ENCODE data around the gene HAT1. TPM values are rescaled to one million over a fixed set of nuclear protein-coding genes. Genes with fewer than 3 reads are reported as not detected.

HAT1 gene
- total and polyA plus RNA-seq, 2 of the 4 experiments (the other 2 are of a cell fraction), result 24.4 to 42.1 TPM

GRCh38 chr2:172031536-172031935 lies 109.3 kb downstream of the HAT1 start:
- Histone ChIP-seq H2AK9ac (replicated peaks; ENCODE audit: low read depth, low read length, poor library complexity) (no peak overlapping the region), H4K8ac (ENCODE audit: low read depth in 2 of 2, low read length in 2 of 2) (no peak overlapping the region), H3K27me3 (ENCODE audit: control insufficient read depth, insufficient read depth, low read length) (no peaks in the 10 kb centered on the region), H4K91ac (ENCODE audit: insufficient read depth, low read depth, low read length) (no peak overlapping the region), H3K9ac (ENCODE audit: low read depth, low read length) (no peak overlapping the region), H2AFZ (replicated peaks; ENCODE audit: low read length, poor library complexity) (no peak overlapping the region), H2BK20ac (ENCODE audit: low read depth, low read length) (no peak overlapping the region), H3K23ac (ENCODE audit: low read depth, low read length) (no peak overlapping the region), H3K18ac (ENCODE audit: low read depth, low read length) (no peak overlapping the region), H3K9me3 (ENCODE audit: control insufficient read depth, insufficient read depth, low read length) (no peaks in the 10 kb centered on the region), H3K79me1 (ENCODE audit: low read depth in 1 of 2, low read length in 2 of 2) (no peaks in the 10 kb centered on the region), H3K4ac (ENCODE audit: low read depth, low read length) (no peak overlapping the region), H3K4me3 (ENCODE audit: insufficient read depth, low read depth, low read length) (no peak overlapping the region), H3K36me3 (ENCODE audit: control insufficient read depth, insufficient read depth, low read length) (no peaks in the 10 kb centered on the region), H3K4me2 (ENCODE audit: low read depth, low read length) (no peak overlapping the region), H4K5ac (ENCODE audit: low read depth, low read length) (no peak overlapping the region), H3K14ac (replicated peaks; ENCODE audit: low read depth, low read length) (no peak overlapping the region), H2BK15ac (ENCODE audit: low read depth, low read length) (no peak overlapping the region), H3K27ac (ENCODE audit: insufficient read depth, low read length) (no peak overlapping the region), H4K20me1 (ENCODE audit: insufficient read depth, low read length) (no peaks in the 10 kb centered on the region), H3K4me1 (ENCODE audit: control insufficient read depth, insufficient read depth, low read length) (no peaks in the 10 kb centered on the region; the same call in 1 of the 2 replicates), H3K56ac (ENCODE audit: extremely low read depth, insufficient read depth, low read length) (no peak overlapping the region), H3K9me1 (ENCODE audit: insufficient read depth, low read length) (no peaks in the 10 kb centered on the region), H2AK5ac (ENCODE audit: low read depth, low read length) (no peak overlapping the region), H2BK120ac (ENCODE audit: low read depth, low read length) (no peak overlapping the region), H2BK5ac (ENCODE audit: low read depth, low read length, poor library complexity, severe bottlenecking) (no peak overlapping the region)
- in situ Hi-C loops (cut with MboI; ENCODE audit: low sequenced_read_pairs), result no loop called here
- CTCF ChIA-PET, result no interaction called here
- dilution Hi-C loops (cut with HindIII; ENCODE audit: low sequenced_read_pairs, unreplicated experiment), result no loop called here
- no peak for DNase-seq
- intact Hi-C loops (cut with micrococcal nuclease), result no loop called here
- POLR2A ChIA-PET (ENCODE audit: unreplicated experiment), result interaction anchor here (0.5 kb wide), 1 partner anchor 30 kb away, joined by 3 read pairs; no protein-coding TSS in a partner anchor
- TF ChIP-seq CHD1 (IDR thresholded peaks at IDR 0.05; ENCODE audit: low read depth, low read length), result no peak
- TF ChIP-seq NFE2L2 (IDR thresholded peaks at IDR 0.05; ENCODE audit: low read depth, low read length), result no peak
- TF ChIP-seq RFX5 (IDR thresholded peaks at IDR 0.05; ENCODE audit: low read depth, low read length), result no peak
- no peak for TF ChIP-seq RAD21 (IDR thresholded peaks at IDR 0.05; ENCODE audit: low read length)
- 82% methylated on average over 4 of the region's 4 CpGs; no CpG with 5 or more reads in 1 of the 2 experiments for WGBS, 2 experiments (ENCODE audit: extremely low coverage in 2 of 2, insufficient read length in 1 of 2)
- ATAC-seq (ENCODE audit: low read depth), result no peak
- BruUV-seq (replicated peaks), result no TSS peak

Other genes starting within 250 kb of the HAT1 start
- gene DYNC1I2, start 235.0 kb upstream of the HAT1 start, total RNA-seq (2012; rRNA removed), result 114 and 140 TPM in 2 replicates
- gene DYNC1I2, start 235.0 kb upstream of the HAT1 start, polyA plus RNA-seq (2012; rRNA removed), result 95.5 and 110 TPM in 2 replicates
- 17.6 and 23.6 TPM in 2 replicates for gene SLC25A12, start 28.2 kb upstream of the HAT1 start, total RNA-seq (2012; rRNA removed)
- gene SLC25A12, start 28.2 kb upstream of the HAT1 start, polyA plus RNA-seq (2012; rRNA removed), result 13.9 and 16.3 TPM in 2 replicates
- 3.4 and 4.2 TPM in 2 replicates for gene METAP1D, start 77.5 kb downstream of the HAT1 start, total RNA-seq (2012; rRNA removed)
- gene METAP1D, start 77.5 kb downstream of the HAT1 start, polyA plus RNA-seq (2012; rRNA removed), result 5.5 TPM in 2 replicates
- gene DLX1, start 163.0 kb downstream of the HAT1 start, total RNA-seq (2012; rRNA removed), result 0.36 and 1.1 TPM in 2 replicates
- 2.1 and 2.2 TPM in 2 replicates for gene DLX1, start 163.0 kb downstream of the HAT1 start, polyA plus RNA-seq (2012; rRNA removed)
- not detected in 2 replicates for gene DLX2, start 180.4 kb downstream of the HAT1 start, total RNA-seq (2012; rRNA removed)
- 0.38 and 0.44 TPM in 2 replicates for gene DLX2, start 180.4 kb downstream of the HAT1 start, polyA plus RNA-seq (2012; rRNA removed)

Data from IMR-90 (cell line).